Fibroblast of peridontal ligament (primary cell): ENCODE data around the gene ATG2B.

Experiments
- DNase-seq: peaks from one replicate; pipeline ENCODE4 v3.0.0-alpha.2; 2010; ENCODE audit errors: extremely low read depth

Gene ATG2B

GRCh38 chr14:96309896-96310330, 53.2 kb downstream of the ATG2B start:
- no peak for DNase-seq

GRCh38 chr14:96309133-96309895, 53.8 kb downstream of the ATG2B start:
- DNase-seq, result no peak

- no peak for DNase-seq
Observed at GRCh38 chr14:96307434-96307833, 55.7 kb downstream of the ATG2B start.

- DNase-seq, result no peak
Observed at GRCh38 chr14:96304956-96305355, 58.2 kb downstream of the ATG2B start.

- no peak for DNase-seq
Observed at GRCh38 chr14:96303981-96304380, 59.2 kb downstream of the ATG2B start.

- no peak for DNase-seq
Observed at GRCh38 chr14:96299441-96299840, 63.7 kb downstream of the ATG2B start.

GRCh38 chr14:96297997-96298515, 65.1 kb downstream of the ATG2B start:
- DNase-seq, result no peak

- peak; percentile 38 for DNase-seq
Observed at GRCh38 chr14:96297000-96297399, 66.1 kb downstream of the ATG2B start.

GRCh38 chr14:96294246-96294645, 68.9 kb downstream of the ATG2B start:
- DNase-seq, result no peak

GRCh38 chr14:96287856-96288255, 75.3 kb downstream of the ATG2B start:
- no peak for DNase-seq

GRCh38 chr14:96286251-96286650, 76.9 kb downstream of the ATG2B start:
- DNase-seq, result no peak

GRCh38 chr14:96285667-96286066, 77.5 kb downstream of the ATG2B start:
- peak; percentile 42 for DNase-seq

GRCh38 chr14:96284430-96284829, 78.7 kb downstream of the ATG2B start:
- no peak for DNase-seq

GRCh38 chr14:96284008-96284407, 79.1 kb downstream of the ATG2B start:
- DNase-seq, result no peak

GRCh38 chr14:96281486-96281885, 81.7 kb downstream of the ATG2B start:
- no peak for DNase-seq

- DNase-seq, result peak; percentile 22
Observed at GRCh38 chr14:96280104-96280503, 83.0 kb downstream of the ATG2B start.

- no peak for DNase-seq
Observed at GRCh38 chr14:96279564-96279963, 83.6 kb downstream of the ATG2B start.

GRCh38 chr14:96277890-96278289, 85.3 kb downstream of the ATG2B start:
- no peak for DNase-seq

- DNase-seq, result peak; percentile 87
Observed at GRCh38 chr14:96275177-96276112, 87.7 kb downstream of the ATG2B start.

GRCh38 chr14:96274543-96274942, 88.6 kb downstream of the ATG2B start:
- peak; percentile 94 for DNase-seq

- no peak for DNase-seq
Observed at GRCh38 chr14:96274122-96274521, 89.0 kb downstream of the ATG2B start.

- no peak for DNase-seq
Observed at GRCh38 chr14:96273629-96274028, 89.5 kb downstream of the ATG2B start.
